Fibroblast of skin of abdomen (primary cell): ENCODE measurements around the gene QRFP.
"Not testable (repeated sequence)": the region's sequence is repeated elsewhere in the genome, so short reads cannot be mapped to it uniquely, and the experiment has no call there.

Source experiments
- DNase-seq: peaks from one replicate; pipeline ENCODE4 v3.0.0-alpha.2; 2013

QRFP gene

GRCh38 chr9:130919559-130920145 lies 23.0 kb upstream of the QRFP start:
- no peak for DNase-seq

- DNase-seq = no peak
Observed at GRCh38 chr9:130918826-130919558, 22.4 kb upstream of the QRFP start.

GRCh38 chr9:130918101-130918825 lies 21.7 kb upstream of the QRFP start:
- DNase-seq = no peak

GRCh38 chr9:130917168-130917960 lies 20.8 kb upstream of the QRFP start:
- DNase-seq = no peak

GRCh38 chr9:130915096-130915447 lies 18.5 kb upstream of the QRFP start:
- no peak for DNase-seq

GRCh38 chr9:130914417-130915095 lies 17.9 kb upstream of the QRFP start:
- DNase-seq = no peak

- no peak for DNase-seq
Observed at GRCh38 chr9:130913599-130914416, 17.2 kb upstream of the QRFP start.

- peak; percentile 46 for DNase-seq
Observed at GRCh38 chr9:130912932-130913598, 16.5 kb upstream of the QRFP start.

GRCh38 chr9:130911254-130912049 lies 14.8 kb upstream of the QRFP start:
- no peak for DNase-seq

- DNase-seq = not testable (repeated sequence)
Observed at GRCh38 chr9:130910670-130911069, 14.1 kb upstream of the QRFP start.

- not testable (repeated sequence) for DNase-seq
Observed at GRCh38 chr9:130910041-130910440, 13.4 kb upstream of the QRFP start.

GRCh38 chr9:130908878-130909355 lies 12.3 kb upstream of the QRFP start:
- no peak for DNase-seq

GRCh38 chr9:130908146-130908877 lies 11.7 kb upstream of the QRFP start:
- no peak for DNase-seq

GRCh38 chr9:130906735-130907416 lies 10.3 kb upstream of the QRFP start:
- no peak for DNase-seq

GRCh38 chr9:130905902-130906734 lies 9.5 kb upstream of the QRFP start:
- DNase-seq = no peak

GRCh38 chr9:130905125-130905901 lies 8.7 kb upstream of the QRFP start:
- no peak for DNase-seq
